ENCODE measurements around the gene CATSPERE.
A peak's percentile ranks its signal among the peaks of the same experiment; 100 is the strongest.

CATSPERE gene

GRCh38 chr1:244583358-244583982 lies 122.4 kb downstream of the CATSPERE start:
- CTCF ChIA-PET = no interaction called here
- no peak for TF ChIP-seq CTCF (conservative IDR thresholded peaks at IDR 0.05; ENCODE audit: low read depth)
- no peak for DNase-seq (ENCODE audit: low spot score)
- no peak overlapping the region for H3K27ac ChIP-seq
- POLR2A ChIA-PET (ENCODE audit: low non-redundant PET) = no interaction called here

- POLR2A ChIA-PET (ENCODE audit: low non-redundant PET) = no interaction called here
- H3K27ac ChIP-seq = no peak overlapping the region
- TF ChIP-seq CTCF (conservative IDR thresholded peaks at IDR 0.05; ENCODE audit: low read depth) = no peak
- DNase-seq (ENCODE audit: low spot score) = no peak
- CTCF ChIA-PET = no interaction called here
Observed at GRCh38 chr1:244585867-244586266, 124.8 kb downstream of the CATSPERE start.

- POLR2A ChIA-PET (ENCODE audit: low non-redundant PET) = no interaction called here
- CTCF ChIA-PET = no interaction called here
- no peak for DNase-seq (ENCODE audit: low spot score)
- TF ChIP-seq CTCF (conservative IDR thresholded peaks at IDR 0.05; ENCODE audit: low read depth) = no peak
- no peak overlapping the region for H3K27ac ChIP-seq
Observed at GRCh38 chr1:244590670-244591069, 129.6 kb downstream of the CATSPERE start.

GRCh38 chr1:244598611-244599010 lies 137.5 kb downstream of the CATSPERE start:
- CTCF ChIA-PET = no interaction called here
- no peak overlapping the region for H3K27ac ChIP-seq
- DNase-seq (ENCODE audit: low spot score) = no peak
- no peak for TF ChIP-seq CTCF (conservative IDR thresholded peaks at IDR 0.05; ENCODE audit: low read depth)
- POLR2A ChIA-PET (ENCODE audit: low non-redundant PET) = no interaction called here

- no peak for TF ChIP-seq CTCF (conservative IDR thresholded peaks at IDR 0.05; ENCODE audit: low read depth)
- CTCF ChIA-PET = interaction anchor here (1.0 kb wide), 1 partner anchor 197 kb away, joined by 3 read pairs; no protein-coding TSS in a partner anchor
- POLR2A ChIA-PET (ENCODE audit: low non-redundant PET) = no interaction called here
- no peak overlapping the region for H3K27ac ChIP-seq
- DNase-seq (ENCODE audit: low spot score) = peak; percentile 94
Observed at GRCh38 chr1:244599937-244600350, 138.9 kb downstream of the CATSPERE start.

GRCh38 chr1:244601336-244601735 lies 140.3 kb downstream of the CATSPERE start:
- no peak overlapping the region for H3K27ac ChIP-seq
- TF ChIP-seq CTCF (conservative IDR thresholded peaks at IDR 0.05; ENCODE audit: low read depth) = no peak
- no peak for DNase-seq (ENCODE audit: low spot score)
- CTCF ChIA-PET = no interaction called here
- POLR2A ChIA-PET (ENCODE audit: low non-redundant PET) = no interaction called here

All from RWPE1 (cell line).